Astrocyte (in vitro differentiated cells and primary cell): ENCODE data around the gene ITGB3. TPM values are rescaled to one million over a fixed set of nuclear protein-coding genes. Genes with fewer than 3 reads are reported as not detected.

Experiments used
- DNase-seq: peaks from one replicate; pipeline ENCODE4 v3.0.0-alpha.2; 2010; ENCODE audit warnings: low read depth
- FAIRE-seq: peaks from 2 replicates; lab custom pipeline; 2011; peaks lifted over from hg19 to GRCh38; lab: Jason Lieb, UNC
- H2AFZ ChIP-seq: 2 replicates; pipeline ENCODE4 v1.6.0; 2012; ENCODE audit warnings: low read depth, low read length, inconsistent platforms
- H3K27ac ChIP-seq: 2 replicates; pipeline ENCODE4 v1.5.1; 2011; ENCODE audit warnings: low read depth, low read length, inconsistent platforms
- H3K27me3 ChIP-seq: 2 replicates; pipeline ENCODE4 v1.6.0; 2011; ENCODE audit warnings: low read length, inconsistent platforms; ENCODE audit not compliant: insufficient read depth
- H3K36me3 ChIP-seq: 2 replicates; pipeline ENCODE4 v1.5.1; 2011; ENCODE audit warnings: low read length, inconsistent platforms; ENCODE audit not compliant: insufficient read depth
- H3K4me1 ChIP-seq: 2 replicates; pipeline ENCODE4 v1.5.1; 2011; ENCODE audit warnings: low read length, inconsistent platforms; ENCODE audit not compliant: insufficient read depth
- H3K4me2 ChIP-seq: 2 replicates; pipeline ENCODE4 v1.6.0; 2012; ENCODE audit warnings: low read length, inconsistent platforms
- H3K4me3 ChIP-seq: 2 replicates; pipeline ENCODE4 v1.5.1; 2011; ENCODE audit warnings: low read depth, mild to moderate bottlenecking, low read length, inconsistent platforms; ENCODE audit not compliant: insufficient read depth
- H3K79me2 ChIP-seq: 2 replicates; pipeline ENCODE4 v1.6.0; 2012; ENCODE audit warnings: mild to moderate bottlenecking, low read length, inconsistent platforms; ENCODE audit not compliant: insufficient read depth
- H3K9ac ChIP-seq: 2 replicates; pipeline ENCODE4 v1.6.0; 2012; ENCODE audit warnings: mild to moderate bottlenecking, low read length, inconsistent platforms
- H3K9me3 ChIP-seq: 2 replicates; pipeline ENCODE4 v1.5.1; 2012; ENCODE audit warnings: low read depth, mild to moderate bottlenecking, low read length, inconsistent platforms; ENCODE audit not compliant: insufficient read depth
- H4K20me1 ChIP-seq: 2 replicates; pipeline ENCODE4 v1.6.0; 2012; ENCODE audit warnings: low read length, inconsistent platforms; ENCODE audit not compliant: insufficient read depth
- H3K27ac Mint-ChIP-seq: one replicate; pipeline ENCODE4 v1.8.0; 2021; ENCODE audit warnings: mild to moderate bottlenecking, mixed read lengths; ENCODE audit not compliant: unreplicated experiment
- H3K27me3 Mint-ChIP-seq: one replicate; pipeline ENCODE4 v1.8.0; 2021; ENCODE audit warnings: low read depth, mixed read lengths; ENCODE audit not compliant: unreplicated experiment
- H3K36me3 Mint-ChIP-seq: one replicate; pipeline ENCODE4 v1.8.0; 2021; ENCODE audit warnings: low read depth, mixed read lengths; ENCODE audit not compliant: unreplicated experiment
- H3K4me1 Mint-ChIP-seq: one replicate; pipeline ENCODE4 v1.8.0; 2021; ENCODE audit warnings: low read depth, mixed read lengths; ENCODE audit not compliant: unreplicated experiment
- H3K4me3 Mint-ChIP-seq: one replicate; pipeline ENCODE4 v1.8.0; 2021; ENCODE audit warnings: mild to moderate bottlenecking, moderate library complexity, mixed read lengths; ENCODE audit not compliant: unreplicated experiment
- H3K9me3 Mint-ChIP-seq: one replicate; pipeline ENCODE4 v1.8.0; 2021; ENCODE audit warnings: mild to moderate bottlenecking, mixed read lengths; ENCODE audit not compliant: unreplicated experiment
- EZH2 ChIP-seq: IDR thresholded peaks from 2 replicates; pipeline ENCODE4 v1.6.1; 2012; ENCODE audit warnings: mild to moderate bottlenecking, low read length, inconsistent platforms; ENCODE audit not compliant: insufficient read depth
- total RNA-seq: library from RNA; stranded (reverse); gene quantifications from 2 replicates; pipeline ENCODE4 v1.2.1, GENCODE V29; 2021
- TF ChIP-seq, protein P1 (sequence below): IDR thresholded peaks from 2 replicates; pipeline ENCODE4 v1.5.1; 2011; ENCODE audit warnings: low read depth, mild to moderate bottlenecking, inconsistent platforms, low read length, moderate library complexity; ENCODE audit not compliant: insufficient read depth

The ITGB3 gene
- total RNA-seq, 1 donor from 2014 or later = 44.0 TPM

DNA sequence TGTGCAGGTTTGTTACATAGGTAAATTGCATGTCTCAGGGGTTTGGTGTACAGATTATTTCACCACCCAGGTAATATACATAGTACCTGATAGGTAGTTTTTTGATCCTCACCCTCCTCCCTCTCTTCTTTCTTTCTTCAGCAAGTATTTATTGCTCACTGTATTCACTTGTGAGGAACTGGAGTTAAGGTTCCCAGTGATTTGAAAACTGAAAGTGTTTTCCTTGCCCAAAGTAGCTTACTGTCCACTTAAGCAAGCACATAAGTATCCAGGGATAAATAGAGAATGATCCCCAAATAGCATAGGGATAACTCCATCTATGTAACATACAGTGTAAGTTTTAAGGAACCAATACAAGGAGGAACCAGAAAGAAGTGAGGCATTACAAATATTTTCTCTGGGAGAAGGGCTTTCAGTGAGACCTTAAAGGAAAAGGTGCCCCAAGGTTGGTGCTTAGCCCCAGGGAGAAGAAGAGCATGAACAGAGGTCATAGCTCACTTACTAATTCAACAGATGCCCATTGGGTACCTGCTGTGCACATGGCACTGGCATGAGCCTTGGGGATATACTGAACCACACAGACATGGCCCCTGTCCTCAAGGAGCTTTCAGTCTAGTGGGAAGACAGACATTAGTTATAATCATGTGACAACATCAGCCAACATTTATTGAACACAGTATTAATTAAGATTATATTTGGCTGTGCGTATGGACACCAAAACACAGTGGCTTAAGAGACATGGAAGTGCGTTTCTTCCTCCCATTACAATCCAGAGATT, 27.5 kb upstream of the ITGB3 start:
- H3K9ac ChIP-seq = no peak overlapping the region

DNA sequence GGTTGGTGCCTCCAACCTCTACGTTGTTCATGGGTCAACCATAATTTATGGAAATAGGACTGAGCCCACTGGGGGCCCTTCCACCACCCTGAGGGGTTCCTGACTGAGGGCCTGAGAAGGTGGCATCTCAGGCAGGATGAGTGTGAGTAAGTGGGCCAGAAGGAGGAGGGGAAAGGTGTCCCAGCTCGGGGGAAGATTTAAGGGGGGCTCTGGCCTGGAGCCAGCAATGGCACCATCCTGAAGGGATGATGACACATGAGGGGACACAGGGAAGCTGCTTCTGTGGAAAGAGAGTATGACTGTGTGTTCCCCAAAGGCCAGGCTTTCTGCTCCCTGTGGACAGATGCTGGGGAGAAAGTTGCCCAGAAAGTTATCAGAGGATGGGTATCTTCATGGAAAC, 25.8 kb upstream of the ITGB3 start:
- no peaks in the 10 kb centered on the region for H3K9me3 ChIP-seq
- H3K27ac Mint-ChIP-seq = no peak overlapping the region
- no peaks in the 10 kb centered on the region for H3K79me2 ChIP-seq
- H3K36me3 Mint-ChIP-seq = peaks cover 7% of the 10 kb centered on the region
- no peak overlapping the region for H3K4me3 Mint-ChIP-seq
- no peak overlapping the region for H3K4me2 ChIP-seq
- H3K27ac ChIP-seq = no peak overlapping the region
- no peaks in the 10 kb centered on the region for H4K20me1 ChIP-seq
- H3K4me1 ChIP-seq = peaks cover 32% of the 10 kb centered on the region
- no peaks in the 10 kb centered on the region for H3K36me3 ChIP-seq
- FAIRE-seq = no peak
- no peak for TF ChIP-seq EZH2
- TF ChIP-seq, protein P1, sequence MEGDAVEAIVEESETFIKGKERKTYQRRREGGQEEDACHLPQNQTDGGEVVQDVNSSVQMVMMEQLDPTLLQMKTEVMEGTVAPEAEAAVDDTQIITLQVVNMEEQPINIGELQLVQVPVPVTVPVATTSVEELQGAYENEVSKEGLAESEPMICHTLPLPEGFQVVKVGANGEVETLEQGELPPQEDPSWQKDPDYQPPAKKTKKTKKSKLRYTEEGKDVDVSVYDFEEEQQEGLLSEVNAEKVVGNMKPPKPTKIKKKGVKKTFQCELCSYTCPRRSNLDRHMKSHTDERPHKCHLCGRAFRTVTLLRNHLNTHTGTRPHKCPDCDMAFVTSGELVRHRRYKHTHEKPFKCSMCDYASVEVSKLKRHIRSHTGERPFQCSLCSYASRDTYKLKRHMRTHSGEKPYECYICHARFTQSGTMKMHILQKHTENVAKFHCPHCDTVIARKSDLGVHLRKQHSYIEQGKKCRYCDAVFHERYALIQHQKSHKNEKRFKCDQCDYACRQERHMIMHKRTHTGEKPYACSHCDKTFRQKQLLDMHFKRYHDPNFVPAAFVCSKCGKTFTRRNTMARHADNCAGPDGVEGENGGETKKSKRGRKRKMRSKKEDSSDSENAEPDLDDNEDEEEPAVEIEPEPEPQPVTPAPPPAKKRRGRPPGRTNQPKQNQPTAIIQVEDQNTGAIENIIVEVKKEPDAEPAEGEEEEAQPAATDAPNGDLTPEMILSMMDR = no peak
- H3K9me3 Mint-ChIP-seq = peaks cover 9% of the 10 kb centered on the region
- peaks cover 34% of the 10 kb centered on the region for H3K4me1 Mint-ChIP-seq
- H3K27me3 Mint-ChIP-seq = peaks cover 2% of the 10 kb centered on the region
- no peak overlapping the region for H3K9ac ChIP-seq
- no peak for DNase-seq
- H3K4me3 ChIP-seq = no peak overlapping the region
- H3K27me3 ChIP-seq = no peaks in the 10 kb centered on the region
- no peak overlapping the region for H2AFZ ChIP-seq

More for the DNA sequence above, 27.5 kb upstream of the ITGB3 start:
- Histone ChIP-seq H3K27me3 (no peaks in the 10 kb centered on the region), H4K20me1 (no peaks in the 10 kb centered on the region), H3K4me2 (peak overlapping the region; percentile 75), H3K27ac (peak overlapping the region; percentile 69), H3K79me2 (no peaks in the 10 kb centered on the region), H3K9me3 (no peaks in the 10 kb centered on the region), H2AFZ (peak overlapping the region; percentile 2), H3K4me1 (peaks cover 32% of the 10 kb centered on the region), H3K36me3 (no peaks in the 10 kb centered on the region), H3K4me3 (no peak overlapping the region)
- H3K9me3 Mint-ChIP-seq = peaks cover 18% of the 10 kb centered on the region
- FAIRE-seq (no peak), DNase-seq (no peak)
- peaks cover 10% of the 10 kb centered on the region for H3K27me3 Mint-ChIP-seq
- TF ChIP-seq, protein P1 = no peak
- no peak for TF ChIP-seq EZH2
- peak overlapping the region; percentile 64 for H3K27ac Mint-ChIP-seq
- H3K36me3 Mint-ChIP-seq = peaks cover 16% of the 10 kb centered on the region
- H3K4me1 Mint-ChIP-seq = peaks cover 34% of the 10 kb centered on the region
- no peak overlapping the region for H3K4me3 Mint-ChIP-seq
